ENCODE results near the gene VIM.

The VIM gene

DNA sequence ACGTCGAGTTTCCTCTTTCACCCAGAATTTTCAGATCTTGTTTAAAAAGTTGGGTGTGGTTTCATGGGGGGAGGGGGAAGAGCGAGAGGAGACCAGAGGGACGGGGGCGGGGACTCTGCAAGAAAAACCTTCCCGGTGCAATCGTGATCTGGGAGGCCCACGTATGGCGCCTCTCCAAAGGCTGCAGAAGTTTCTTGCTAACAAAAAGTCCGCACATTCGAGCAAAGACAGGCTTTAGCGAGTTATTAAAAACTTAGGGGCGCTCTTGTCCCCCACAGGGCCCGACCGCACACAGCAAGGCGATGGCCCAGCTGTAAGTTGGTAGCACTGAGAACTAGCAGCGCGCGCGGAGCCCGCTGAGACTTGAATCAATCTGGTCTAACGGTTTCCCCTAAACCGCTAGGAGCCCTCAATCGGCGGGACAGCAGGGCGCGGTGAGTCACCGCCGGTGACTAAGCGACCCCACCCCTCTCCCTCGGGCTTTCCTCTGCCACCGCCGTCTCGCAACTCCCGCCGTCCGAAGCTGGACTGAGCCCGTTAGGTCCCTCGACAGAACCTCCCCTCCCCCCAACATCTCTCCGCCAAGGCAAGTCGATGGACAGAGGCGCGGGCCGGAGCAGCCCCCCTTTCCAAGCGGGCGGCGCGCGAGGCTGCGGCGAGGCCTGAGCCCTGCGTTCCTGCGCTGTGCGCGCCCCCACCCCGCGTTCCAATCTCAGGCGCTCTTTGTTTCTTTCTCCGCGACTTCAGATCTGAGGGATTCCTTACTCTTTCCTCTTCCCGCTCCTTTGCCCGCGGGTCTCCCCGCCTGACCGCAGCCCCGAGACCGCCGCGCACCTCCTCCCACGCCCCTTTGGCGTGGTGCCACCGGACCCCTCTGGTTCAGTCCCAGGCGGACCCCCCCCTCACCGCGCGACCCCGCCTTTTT lies at the start of gene VIM:
Gene VIM (plus strand): TSS at position 151 of the 925 bp plus-strand sequence. CDS start 1,182 bp downstream, outside the sequence.
- DNase-seq (ENCODE audit: low read depth) = peak; percentile 77

DNA sequence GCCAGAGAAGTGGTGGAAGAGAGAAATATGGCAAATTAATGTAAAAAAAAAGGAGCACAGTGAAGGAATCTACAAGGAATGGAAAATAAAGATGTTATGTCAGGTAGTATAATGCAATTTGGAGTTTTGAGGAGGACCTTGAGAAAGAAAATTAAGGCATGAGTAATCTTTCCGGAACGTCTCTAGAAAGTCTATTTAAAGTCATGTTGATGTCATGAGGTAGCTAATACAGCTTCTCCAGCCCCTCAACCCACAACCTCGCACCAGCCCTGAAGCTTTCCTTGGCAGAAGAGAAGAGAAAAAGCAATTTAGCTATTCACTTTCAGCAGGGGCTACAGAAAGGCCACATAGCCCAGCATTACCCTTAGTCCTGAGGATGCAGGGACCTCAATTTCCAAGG lies 49.0 kb upstream of the VIM start:
- no peak for DNase-seq (ENCODE audit: low read depth)

DNA sequence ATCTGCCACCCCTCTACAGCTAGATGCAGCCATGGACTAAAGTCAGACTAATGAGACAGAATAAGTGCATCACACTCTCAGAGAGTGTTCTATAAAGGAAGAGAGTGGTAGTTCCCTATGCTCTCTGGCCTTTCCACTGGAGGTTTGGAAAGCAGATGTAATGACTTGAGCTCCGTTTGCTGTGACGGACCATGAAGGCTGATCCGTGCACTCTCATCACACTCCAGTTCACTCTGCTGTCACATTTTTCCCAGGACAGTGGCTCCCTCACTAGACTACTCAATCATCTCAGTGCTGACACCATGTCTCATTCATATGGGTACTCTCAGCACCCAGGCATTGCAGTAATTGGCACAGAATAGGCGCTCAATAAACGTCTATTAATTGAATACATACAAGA lies 46.9 kb upstream of the VIM start:
- DNase-seq (ENCODE audit: low read depth) = no peak

DNA sequence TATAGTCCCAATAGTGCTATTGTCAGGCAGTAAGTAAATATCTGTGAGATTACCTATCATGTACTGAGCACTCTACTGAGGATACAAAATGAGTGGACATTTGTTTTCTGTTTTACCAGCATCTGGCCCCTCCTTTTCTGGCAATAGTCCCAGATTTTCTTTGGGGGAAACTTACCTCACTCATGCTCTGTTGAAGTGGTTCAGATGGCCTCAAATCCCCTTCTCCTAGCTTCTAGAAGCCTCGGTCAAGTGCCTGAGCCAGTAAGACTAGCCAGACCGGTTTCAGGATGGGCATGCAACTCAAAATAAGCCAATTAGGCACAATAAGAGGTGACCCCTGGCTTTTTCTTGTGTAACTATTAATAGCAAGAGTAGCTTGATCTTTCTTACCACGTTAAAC lies 46.3 kb upstream of the VIM start:
- no peak for DNase-seq (ENCODE audit: low read depth)

DNA sequence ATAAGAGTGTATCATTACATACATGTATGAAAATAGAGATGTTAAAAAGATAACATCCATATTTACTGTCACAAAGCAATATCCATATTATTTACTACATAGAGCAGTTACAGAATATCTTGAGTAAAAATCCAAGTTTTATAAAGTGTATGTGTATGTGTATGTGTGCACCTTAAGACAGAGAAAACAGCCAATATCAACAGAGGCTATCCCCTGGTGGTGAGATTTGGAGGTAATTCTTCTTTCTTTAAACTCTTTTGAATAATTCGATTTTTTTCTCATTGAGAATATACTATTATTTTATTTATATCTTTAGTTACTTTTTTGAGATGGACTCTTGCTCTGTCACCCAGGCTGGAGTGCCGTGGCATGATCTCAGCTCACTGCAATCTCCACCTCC lies 44.9 kb upstream of the VIM start:
- DNase-seq (ENCODE audit: low read depth) = no peak

DNA sequence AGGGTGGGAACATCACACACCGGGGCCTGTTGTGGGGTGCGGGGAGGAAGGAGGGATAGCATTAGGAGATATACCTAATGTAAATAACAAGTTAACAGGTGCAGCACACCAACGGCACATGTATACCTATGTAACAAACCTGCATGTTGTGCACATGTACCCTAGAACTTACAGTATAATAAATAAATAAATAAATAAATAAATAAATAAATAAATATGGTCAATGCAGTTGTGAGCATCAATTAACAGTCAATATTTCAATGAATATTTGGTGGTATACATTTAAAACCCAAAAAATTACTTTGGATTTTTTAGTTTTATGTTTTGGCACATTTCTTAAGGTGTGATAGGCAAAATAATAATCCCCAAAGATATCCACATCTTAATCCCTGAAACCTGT lies 42.2 kb upstream of the VIM start:
- no peak for DNase-seq (ENCODE audit: low read depth)

DNA sequence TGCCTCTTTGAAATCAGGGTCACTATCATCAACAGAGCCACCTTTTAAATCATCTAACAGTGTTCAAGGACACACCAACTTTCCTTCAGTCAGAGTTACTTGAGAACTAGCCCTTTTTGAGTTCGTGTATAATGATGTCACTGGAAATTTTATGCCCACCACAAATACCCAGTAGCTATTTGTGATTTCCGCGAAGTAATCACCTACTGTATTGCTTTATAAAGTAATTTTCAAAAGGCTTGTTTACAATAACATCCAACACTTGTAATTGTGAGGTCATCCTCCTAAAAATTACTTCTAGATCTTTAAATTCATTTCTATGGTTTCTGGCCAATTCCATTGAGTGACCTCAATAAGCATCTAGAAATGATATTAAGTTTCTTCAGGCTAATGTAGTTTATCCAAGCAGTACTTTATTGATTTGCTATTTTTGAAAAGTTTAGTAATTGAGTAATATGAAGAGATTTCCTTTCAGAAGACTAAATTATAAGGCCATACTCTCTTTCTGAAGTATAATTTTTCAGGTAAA lies 39.3 kb upstream of the VIM start:
- DNase-seq (ENCODE audit: low read depth) = no peak

DNA sequence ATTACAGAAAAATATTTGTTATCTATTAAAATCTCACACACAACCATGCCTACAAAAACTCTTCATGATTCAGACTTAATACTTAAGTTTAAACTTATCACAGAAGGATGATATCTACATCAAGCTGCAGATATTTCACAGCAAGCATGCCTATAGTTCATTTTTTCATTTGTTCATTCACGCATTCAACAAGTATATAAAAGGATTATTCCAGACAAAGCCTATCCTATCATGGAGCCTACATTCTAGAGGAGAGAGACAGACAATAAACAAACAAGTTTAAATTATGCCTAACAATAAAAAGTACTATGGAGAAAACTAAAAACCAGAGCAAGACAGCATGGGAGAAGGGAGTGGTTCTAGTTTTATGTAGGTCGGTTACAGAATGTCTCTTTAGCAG lies 37.4 kb upstream of the VIM start:
- DNase-seq (ENCODE audit: low read depth) = no peak

DNA sequence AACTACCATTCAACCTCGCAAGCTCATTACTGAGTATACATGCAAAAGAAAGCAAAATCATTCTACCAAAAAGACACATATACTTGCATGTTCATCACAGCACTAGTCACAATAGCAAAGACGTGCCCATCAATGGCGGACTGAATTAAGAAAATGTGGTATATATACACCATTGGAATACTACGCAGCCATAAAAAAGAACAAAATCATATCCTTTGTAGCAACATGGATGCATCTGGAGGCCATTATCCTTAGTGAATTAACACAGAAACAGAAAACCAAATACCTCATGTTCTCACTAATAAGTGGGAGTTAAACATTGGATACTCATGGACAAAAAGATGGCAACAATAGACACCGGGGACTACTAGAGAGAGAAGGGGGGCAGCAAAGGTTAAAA lies 33.0 kb upstream of the VIM start:
- DNase-seq (ENCODE audit: low read depth) = no peak

DNA sequence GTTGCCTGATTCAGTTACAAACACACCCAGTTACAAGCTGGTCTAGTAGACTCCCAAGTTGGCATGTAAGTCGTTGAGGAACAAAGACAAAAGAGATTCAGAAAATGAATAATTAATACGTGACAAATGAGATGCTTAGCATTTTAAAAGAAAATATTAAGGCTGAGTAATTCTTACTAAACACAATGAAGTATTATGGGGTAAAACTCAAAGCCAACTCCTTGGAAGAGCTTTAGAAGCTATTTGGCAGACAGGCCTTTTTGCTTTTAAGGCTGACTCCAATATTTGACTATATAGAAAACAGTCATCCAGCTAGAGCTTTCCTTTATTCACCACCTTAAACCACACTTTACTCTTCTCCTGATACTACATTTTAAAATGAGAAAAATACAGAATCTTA lies 32.0 kb upstream of the VIM start:
- DNase-seq (ENCODE audit: low read depth) = no peak

DNA sequence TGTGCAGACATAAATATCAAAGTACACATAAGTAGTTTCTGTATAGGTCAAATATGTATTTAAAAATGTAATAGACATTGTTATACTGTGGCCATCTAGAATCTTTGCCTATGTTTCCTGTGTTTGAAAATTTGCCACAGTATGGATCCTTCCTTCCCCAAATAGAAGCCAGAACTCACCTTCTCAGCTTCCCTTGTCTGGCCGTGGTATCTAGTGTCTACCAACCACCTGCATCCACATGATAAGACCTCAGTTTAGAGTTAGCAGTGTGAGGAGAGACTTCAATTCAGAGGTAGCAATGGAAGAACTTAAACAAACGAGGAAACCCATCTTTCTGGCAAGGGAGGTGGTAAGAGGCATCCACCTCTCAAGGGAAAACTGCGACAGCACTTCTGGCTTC lies 31.5 kb upstream of the VIM start:
- no peak for DNase-seq (ENCODE audit: low read depth)

DNA sequence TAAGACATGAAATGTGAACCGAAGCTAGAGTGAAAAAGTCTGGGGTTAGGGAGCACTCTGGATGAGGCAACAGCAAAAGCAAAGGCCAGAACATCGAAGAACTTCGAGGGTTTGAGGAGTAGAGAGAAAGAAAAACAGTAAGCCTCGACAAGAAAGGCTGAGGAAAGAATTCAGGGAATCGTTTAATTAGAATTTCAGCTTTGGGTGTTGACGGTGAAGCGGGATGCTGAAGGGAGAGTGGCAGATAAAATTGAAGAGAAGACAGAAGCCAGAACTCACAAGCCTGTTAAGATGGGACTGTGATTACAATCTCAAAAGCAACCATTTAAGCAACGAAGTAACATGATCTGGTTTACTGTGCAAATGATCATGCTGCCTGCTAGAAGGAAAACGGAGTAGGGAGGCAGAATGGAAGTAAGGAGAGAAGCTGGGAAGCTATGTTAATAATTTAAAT lies 28.7 kb upstream of the VIM start:
- no peak for DNase-seq (ENCODE audit: low read depth)

DNA sequence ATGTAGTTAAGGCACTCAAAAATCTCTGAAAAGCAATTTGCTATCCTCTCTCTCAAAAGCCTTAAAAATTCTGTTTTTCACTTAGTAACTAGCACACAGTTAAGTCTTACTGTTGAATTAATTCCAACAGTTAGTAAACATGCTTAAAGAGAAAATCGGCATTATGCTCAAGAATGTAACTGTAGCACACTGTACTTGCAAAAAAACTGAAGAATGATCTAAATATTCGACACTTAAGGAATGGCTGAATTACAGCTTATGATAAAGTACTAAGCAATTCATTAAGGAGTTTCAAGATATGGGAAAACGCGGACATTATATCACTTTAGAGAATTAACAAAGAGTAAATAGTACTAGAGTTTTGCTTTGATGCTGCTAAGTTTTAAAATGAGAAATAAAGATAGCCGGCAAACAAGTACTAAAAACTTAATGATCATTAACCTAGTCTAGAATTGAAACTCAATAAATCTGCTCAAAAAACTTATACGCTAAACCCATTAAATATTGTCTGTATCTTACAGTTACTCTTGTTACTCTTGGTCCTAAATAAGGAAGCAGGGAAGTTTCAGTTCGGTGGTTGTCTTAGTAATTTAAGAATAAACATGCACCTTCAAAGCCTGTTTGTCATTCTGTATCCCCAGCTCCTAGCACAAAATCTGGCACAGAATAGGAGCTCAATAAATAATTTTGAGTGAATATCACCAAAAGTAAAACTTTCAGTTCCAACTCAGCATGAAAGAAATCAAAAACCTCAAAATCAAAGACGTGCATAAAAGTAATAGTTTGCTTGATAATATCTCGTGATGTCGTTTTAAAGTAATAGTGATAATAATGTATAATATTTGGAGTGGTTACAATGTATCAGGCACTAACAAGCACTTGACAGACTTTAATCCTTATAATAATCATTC lies 27.8 kb upstream of the VIM start:
- no peak for DNase-seq (ENCODE audit: low read depth)

DNA sequence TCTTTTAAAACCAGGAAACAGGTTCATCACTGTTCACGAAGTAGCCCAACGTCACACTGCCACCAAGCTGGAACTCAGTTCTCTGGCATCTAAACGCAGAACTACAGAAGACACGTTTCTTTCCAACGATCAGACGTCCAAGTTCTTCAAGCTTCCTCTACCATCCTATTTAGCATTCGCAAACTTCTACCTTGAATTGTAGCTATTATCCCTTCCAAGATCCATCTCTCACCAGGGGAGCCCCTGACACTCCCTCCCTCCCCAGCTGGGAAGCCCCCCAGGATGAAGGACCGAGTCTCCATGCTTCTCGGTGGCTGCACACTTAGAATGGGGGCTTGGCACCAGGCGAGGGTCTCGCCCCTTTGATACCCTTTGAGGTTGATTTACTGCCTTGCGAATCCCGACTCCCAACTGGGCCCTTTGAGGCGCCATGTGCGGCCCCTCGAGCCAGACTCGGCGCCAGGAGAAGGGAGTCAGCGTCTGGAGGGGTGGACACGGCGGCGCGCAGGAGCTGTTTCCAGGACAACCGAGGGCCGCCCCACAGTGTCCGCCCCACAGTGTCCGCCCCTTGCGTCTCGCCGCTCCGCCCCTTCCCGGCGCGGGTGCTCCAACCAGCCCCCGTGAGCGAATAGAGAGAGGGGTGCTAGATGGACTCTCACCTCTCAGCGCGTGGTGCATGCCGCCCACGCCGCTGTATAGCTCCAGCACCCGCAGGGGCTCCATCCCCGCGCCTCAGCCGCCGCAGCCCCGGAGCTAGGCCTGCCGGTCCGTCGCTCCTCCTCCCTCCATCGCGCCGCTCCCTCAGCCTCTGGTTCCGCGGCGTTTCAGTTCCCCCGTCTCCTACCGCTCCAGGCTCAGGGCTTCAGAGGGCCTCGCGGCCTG lies 26.9 kb upstream of the VIM start, which contains the start of gene TRDMT1:
Gene TRDMT1 (minus strand): TSS at position 761 of the 882 bp plus-strand sequence. CDS start 38 bp downstream, at position 723.
- DNase-seq (ENCODE audit: low read depth) = peak; percentile 69

DNA sequence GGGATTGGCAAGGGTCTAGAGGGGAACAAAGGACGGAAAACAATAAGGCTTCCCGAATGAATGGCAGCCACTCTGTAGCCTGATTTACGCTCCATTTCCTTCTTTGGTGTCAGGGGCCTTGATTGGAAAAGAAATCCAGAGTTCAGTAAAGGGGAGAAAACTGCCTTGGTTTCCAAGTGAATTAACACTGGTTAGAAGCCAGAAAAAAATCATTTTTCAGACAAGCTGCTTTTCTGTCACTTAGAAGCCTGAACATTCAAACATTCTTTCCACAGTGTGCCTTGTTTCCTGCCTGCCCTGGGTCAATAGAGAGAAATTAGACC lies 26.3 kb upstream of the VIM start:
- no peak for DNase-seq (ENCODE audit: low read depth)

DNA sequence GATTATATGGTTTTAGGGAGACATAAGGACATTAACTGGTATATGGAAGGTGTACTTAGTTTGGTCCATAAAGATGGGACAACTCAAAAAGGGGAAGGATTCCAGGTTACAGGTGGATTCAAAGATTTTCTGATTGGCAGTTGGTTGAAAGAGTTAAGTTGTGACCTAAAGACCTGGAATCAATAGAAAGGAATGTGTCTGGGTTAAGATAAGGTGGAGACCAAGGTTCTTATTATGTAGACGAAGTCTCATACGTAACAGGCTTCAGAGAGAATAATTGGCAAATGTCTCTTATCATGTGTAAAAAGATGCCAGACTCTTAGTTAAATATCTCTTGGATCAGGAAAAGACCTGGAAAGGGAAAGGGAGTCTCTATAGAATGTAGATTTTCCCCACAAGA lies 25.5 kb upstream of the VIM start:
- DNase-seq (ENCODE audit: low read depth) = no peak

DNA sequence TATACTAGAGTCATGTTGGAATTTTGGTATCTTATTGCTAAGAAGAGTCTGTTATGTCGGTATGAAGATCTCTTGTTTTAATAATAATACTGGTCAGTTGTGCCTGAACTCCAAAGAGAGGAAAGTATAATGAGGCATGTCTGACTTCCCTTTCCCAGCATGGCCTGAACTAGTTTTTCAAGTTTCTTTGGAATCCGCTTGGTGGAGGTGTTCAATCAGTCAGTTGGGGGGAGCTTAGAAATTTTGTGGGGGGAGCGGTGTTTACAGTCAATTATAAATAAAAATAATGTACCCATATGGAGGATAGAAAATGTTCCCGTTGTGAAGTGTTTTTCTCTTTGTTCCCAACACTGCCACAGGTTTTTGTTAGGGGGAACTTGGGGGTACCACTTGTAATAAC lies 25.0 kb upstream of the VIM start:
- DNase-seq (ENCODE audit: low read depth) = no peak

DNA sequence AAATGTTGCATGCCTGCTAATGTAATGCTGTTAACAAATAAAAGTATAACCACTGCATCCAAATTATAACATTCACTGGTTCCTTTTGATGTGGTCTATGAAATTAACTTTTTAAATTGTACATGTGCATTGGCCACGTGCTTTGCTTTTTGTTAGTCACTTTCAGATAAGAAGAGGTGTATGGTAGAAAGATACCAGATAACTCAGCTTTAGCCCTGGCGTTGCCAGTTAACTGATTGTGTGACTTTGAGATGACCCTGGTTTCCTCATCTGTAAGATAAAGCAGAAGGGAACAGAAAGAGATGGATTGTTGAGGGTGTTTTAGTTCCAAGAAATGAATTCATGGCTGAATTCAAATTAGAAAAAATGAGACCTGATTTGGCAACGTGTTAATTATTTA lies 24.6 kb upstream of the VIM start:
- DNase-seq (ENCODE audit: low read depth) = no peak

DNA sequence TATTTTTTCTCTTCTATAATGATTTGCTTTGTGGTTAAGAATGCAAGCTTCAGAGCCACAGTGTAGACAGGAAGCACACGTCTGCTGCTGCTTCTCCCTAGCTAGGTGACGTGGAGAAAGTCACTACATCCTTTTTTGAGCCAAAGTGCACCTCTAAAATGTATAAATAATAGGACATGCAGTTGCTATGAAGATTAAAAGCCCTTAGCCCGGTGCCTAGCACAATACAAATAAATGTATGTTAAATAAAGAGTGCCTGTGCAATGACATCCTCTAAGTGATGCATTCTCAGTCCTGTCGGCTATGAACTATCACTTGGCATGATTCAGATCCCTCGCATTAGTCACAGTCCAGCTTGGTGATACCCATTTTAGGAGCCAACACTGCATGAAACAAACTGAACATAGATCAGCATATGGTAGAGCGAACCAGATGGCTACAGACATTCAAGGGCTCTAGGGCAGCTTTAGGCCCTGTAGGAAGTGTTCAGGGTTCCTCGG lies 21.8 kb upstream of the VIM start:
- DNase-seq (ENCODE audit: low read depth) = no peak

DNA sequence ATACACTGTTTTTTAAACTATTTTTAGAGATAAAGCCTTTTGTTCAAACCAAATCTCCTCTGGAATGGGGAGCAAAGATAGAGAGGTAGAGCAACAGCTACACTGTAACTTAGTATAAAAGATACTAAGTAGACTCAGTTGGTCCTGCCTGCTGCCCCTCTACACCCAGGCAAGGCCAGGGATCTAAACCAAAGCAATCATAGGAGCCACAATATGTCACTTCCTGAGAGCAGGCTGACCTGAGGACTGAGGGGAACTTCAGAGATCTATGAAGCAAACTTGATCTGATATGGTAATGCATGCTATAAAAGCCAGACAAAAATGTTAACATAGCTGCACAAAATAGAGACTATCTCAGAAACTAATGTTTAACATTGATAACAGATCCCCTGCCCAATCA lies 19.6 kb upstream of the VIM start:
- no peak for DNase-seq (ENCODE audit: low read depth)

DNA sequence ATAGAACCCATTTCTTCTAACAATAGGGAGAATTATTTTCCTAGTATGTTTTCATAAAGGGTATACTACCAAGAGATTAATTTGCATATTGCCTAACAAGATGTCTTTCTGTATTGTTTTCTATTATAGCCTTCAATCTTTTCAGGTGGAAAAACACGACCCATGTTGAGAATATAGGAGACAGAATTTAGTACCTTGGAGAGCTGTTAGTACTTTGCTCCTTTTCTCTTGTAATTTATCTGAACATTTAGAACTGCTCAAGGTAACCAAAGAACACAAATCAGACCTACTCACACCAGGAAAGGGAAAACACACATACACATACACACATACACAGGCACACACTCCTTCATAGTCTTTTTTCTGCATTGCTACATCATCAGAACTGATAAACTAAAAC lies 18.7 kb upstream of the VIM start:
- DNase-seq (ENCODE audit: low read depth) = no peak

DNA sequence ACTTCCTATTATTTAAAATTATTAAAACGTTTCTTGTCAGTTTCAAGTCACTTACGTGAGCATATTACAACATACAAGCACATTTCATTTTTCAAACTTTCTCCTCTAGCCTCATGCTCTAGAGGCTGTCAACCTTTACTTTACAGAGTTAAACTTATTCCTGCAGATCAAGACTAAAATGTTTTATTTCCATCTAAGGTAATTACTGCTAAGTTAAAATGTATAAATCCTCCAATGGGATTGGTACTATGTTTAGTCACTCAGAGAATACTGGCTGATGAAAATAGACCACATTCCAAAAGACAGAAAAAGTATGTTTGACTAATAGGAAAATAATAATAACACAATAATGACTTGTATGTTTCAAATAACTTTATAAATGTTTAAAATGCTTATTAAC lies 18.2 kb upstream of the VIM start:
- DNase-seq (ENCODE audit: low read depth) = no peak
